Ascending aorta (tissue), 2 donors: ENCODE data around the gene SFTPB. TPM values are rescaled to one million over a fixed set of nuclear protein-coding genes. Genes with fewer than 3 reads are reported as not detected.
"Not testable (repeated sequence)": the region's sequence is repeated elsewhere in the genome, so short reads cannot be mapped to it uniquely, and the experiment has no call there.

ENCODE experiments used
- DNase-seq, 2 donors: peaks; one replicate each; pipeline ENCODE4 v3.0.0-alpha.2; 2019; ENCODE audit warnings: low spot score in 2 of 2
- H3K27ac ChIP-seq, 2 donors: fragments of 200-600 bp; sonication (generic); one replicate each; pipeline ENCODE4 v1.5.1; 2016 to 2017; ENCODE audit warnings: mild to moderate bottlenecking in 1 of 2
- H3K27me3 ChIP-seq: fragments of 200-600 bp; sonication (generic); one replicate; pipeline ENCODE4 v1.5.1; 2017
- H3K36me3 ChIP-seq, 2 donors: fragments of 200-600 bp; sonication (generic); one replicate each; pipeline ENCODE4 v1.5.1; 2016
- H3K4me1 ChIP-seq, 2 donors: fragments of 200-600 bp; sonication (generic); one replicate each; pipeline ENCODE4 v1.5.1; 2016 to 2017; ENCODE audit warnings: mild to moderate bottlenecking in 1 of 2
- H3K4me3 ChIP-seq, 2 donors: fragments of 200-600 bp; sonication (generic); one replicate each; pipeline ENCODE4 v1.5.1; 2016 to 2017; ENCODE audit warnings: mild to moderate bottlenecking in 1 of 2
- H3K9me3 ChIP-seq, 2 donors: fragments of 200-600 bp; sonication (generic); one replicate each; pipeline ENCODE4 v1.5.1; 2016
- CTCF ChIP-seq, 3 experiments: fragments of 200-600 bp in 2 of 3; fragments of 450-650 bp in 1 of 3; sonication (generic) in 2 of 3; IDR thresholded peaks; one replicate each; pipeline ENCODE4 v1.5.1; 2016 to 2019; ENCODE audit warnings: antibody characterized with exemption in 3 of 3, mild to moderate bottlenecking in 1 of 3, moderate library complexity in 1 of 3
- intact Hi-C: fragments of 100-400 bp; cut with DNase I; formaldehyde crosslinking; loops from one replicate; pipeline ENCODE4 v1.15.1; 2023
- total RNA-seq: library from RNA; depleted of rRNA; stranded (reverse); fragments of >200 nt; gene quantifications from one replicate; pipeline ENCODE4 v1.1.0, GENCODE V29; 2016

The SFTPB gene
- total RNA-seq, 1 donor from 2014 or later: not detected

GRCh38 chr2:85674417-85674816 is 6.4 kb upstream of the SFTPB start:
- H3K27ac ChIP-seq: no peak overlapping the region
- TF ChIP-seq CTCF (IDR thresholded peaks at IDR 0.05): no peak
- no peaks in the 10 kb centered on the region for H3K36me3 ChIP-seq
- intact Hi-C loops: no loop called here
- no peaks in the 10 kb centered on the region for H3K27me3 ChIP-seq
- H3K4me3 ChIP-seq: no peak overlapping the region
- peaks cover 0 to 5% of the 10 kb centered on the region in 2 donors for H3K4me1 ChIP-seq
- no peaks in the 10 kb centered on the region for H3K9me3 ChIP-seq
- DNase-seq: peak in 1 of 2 donors; percentile 56

- Histone ChIP-seq H3K27me3 (no peaks in the 10 kb centered on the region), H3K9me3 (no peaks in the 10 kb centered on the region), H3K4me1 (peaks cover 0 to 1% of the 10 kb centered on the region in 2 donors), H3K4me3 (no peak overlapping the region), H3K36me3 (no peaks in the 10 kb centered on the region), H3K27ac (no peak overlapping the region)
- intact Hi-C loops: no loop called here
- TF ChIP-seq CTCF (IDR thresholded peaks at IDR 0.05): no peak
- no peak for DNase-seq
Measured at GRCh38 chr2:85673716-85674375, 5.8 kb upstream of the SFTPB start.

GRCh38 chr2:85672456-85672855 is 4.5 kb upstream of the SFTPB start:
- intact Hi-C loops: no loop called here
- Histone ChIP-seq H3K27ac (no peak overlapping the region), H3K9me3 (no peaks in the 10 kb centered on the region), H3K4me1 (no peaks in the 10 kb centered on the region), H3K27me3 (no peaks in the 10 kb centered on the region), H3K4me3 (no peak overlapping the region), H3K36me3 (no peaks in the 10 kb centered on the region)
- TF ChIP-seq CTCF (IDR thresholded peaks at IDR 0.05): no peak
- peak in 1 of 2 donors; percentile 60 for DNase-seq

DNA sequence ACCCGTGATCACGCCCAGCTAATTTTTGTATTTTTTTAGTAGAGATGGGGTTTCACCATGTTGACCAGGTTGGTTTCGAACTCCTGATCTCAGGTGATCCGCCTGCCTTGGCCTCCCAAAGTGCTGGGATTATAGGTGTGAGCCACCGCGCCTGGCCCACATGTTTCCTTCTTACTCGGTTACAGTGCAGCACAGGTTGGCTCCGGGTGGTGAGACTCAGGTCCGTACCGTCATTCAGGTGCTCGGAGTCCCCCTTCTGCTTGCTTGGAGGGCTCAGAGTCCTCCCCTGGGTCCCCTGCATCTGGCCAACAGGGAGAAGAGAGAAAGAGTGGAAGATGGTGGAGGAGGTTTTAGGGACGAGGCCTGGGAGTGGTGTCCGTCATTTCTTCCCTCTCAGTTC is 2.4 kb upstream of the SFTPB start:
- H3K4me3 ChIP-seq, H3K4me1 ChIP-seq, H3K9me3 ChIP-seq, intact Hi-C loops, H3K27me3 ChIP-seq, H3K27ac ChIP-seq, H3K36me3 ChIP-seq: not testable (repeated sequence)
- peak in 1 of 2 donors; percentile 54 for DNase-seq

- Histone ChIP-seq H3K27ac (no peak overlapping the region), H3K9me3 (no peaks in the 10 kb centered on the region), H3K4me3 (no peak overlapping the region), H3K4me1 (no peaks in the 10 kb centered on the region), H3K27me3 (no peaks in the 10 kb centered on the region), H3K36me3 (no peaks in the 10 kb centered on the region)
- peak in 1 of 2 donors; percentile 31 for DNase-seq
- intact Hi-C loops: no loop called here
- TF ChIP-seq CTCF (IDR thresholded peaks at IDR 0.05): no peak
Measured at GRCh38 chr2:85669549-85669948, 1.6 kb upstream of the SFTPB start.

DNA sequence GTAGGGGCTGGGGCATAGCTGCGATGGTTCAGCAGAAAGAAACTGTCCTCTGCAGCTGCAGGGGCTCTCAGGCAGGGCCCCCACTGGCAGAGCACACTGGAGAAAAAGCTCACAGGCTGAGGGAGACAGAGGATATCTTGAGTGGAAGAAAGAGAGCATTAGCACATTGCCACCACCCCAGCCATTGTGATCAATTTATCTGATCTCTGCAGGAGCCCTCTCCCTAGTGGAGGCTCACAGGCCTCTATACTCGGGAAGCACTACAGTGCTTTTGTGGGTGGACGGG is 801 bp upstream of the SFTPB start:
- DNase-seq: no peak
- intact Hi-C loops: no loop called here
- Histone ChIP-seq H3K27me3 (no peaks in the 10 kb centered on the region), H3K27ac (no peak overlapping the region), H3K4me1 (no peaks in the 10 kb centered on the region), H3K4me3 (no peak overlapping the region), H3K36me3 (no peaks in the 10 kb centered on the region), H3K9me3 (no peaks in the 10 kb centered on the region)
- TF ChIP-seq CTCF (IDR thresholded peaks at IDR 0.05): no peak
